ENCODE data around the gene F11R. TPM values are rescaled to one million over a fixed set of nuclear protein-coding genes. Genes with fewer than 3 reads are reported as not detected.

F11R gene
- total RNA-seq, 4 donors from 2014 or later, result 101 to 112 (median 107) TPM

- H3K4me3 ChIP-seq, result no peak overlapping the region
- H3K4me1 ChIP-seq, result no peaks in the 10 kb centered on the region
- no peaks in the 10 kb centered on the region for H3K9me3 ChIP-seq
- no peak overlapping the region for H3K27ac ChIP-seq
- H3K36me3 ChIP-seq, result peaks cover 40% of the 10 kb centered on the region
- WGBS, result 80% methylated on average over 1 of the region's 3 CpGs
- H3K27me3 ChIP-seq, result peaks cover 9% of the 10 kb centered on the region
- no peak for TF ChIP-seq POLR2A (IDR thresholded peaks at IDR 0.05)
- TF ChIP-seq POLR2AphosphoS5 (IDR thresholded peaks at IDR 0.05), result no peak
- TF ChIP-seq, protein P1, sequence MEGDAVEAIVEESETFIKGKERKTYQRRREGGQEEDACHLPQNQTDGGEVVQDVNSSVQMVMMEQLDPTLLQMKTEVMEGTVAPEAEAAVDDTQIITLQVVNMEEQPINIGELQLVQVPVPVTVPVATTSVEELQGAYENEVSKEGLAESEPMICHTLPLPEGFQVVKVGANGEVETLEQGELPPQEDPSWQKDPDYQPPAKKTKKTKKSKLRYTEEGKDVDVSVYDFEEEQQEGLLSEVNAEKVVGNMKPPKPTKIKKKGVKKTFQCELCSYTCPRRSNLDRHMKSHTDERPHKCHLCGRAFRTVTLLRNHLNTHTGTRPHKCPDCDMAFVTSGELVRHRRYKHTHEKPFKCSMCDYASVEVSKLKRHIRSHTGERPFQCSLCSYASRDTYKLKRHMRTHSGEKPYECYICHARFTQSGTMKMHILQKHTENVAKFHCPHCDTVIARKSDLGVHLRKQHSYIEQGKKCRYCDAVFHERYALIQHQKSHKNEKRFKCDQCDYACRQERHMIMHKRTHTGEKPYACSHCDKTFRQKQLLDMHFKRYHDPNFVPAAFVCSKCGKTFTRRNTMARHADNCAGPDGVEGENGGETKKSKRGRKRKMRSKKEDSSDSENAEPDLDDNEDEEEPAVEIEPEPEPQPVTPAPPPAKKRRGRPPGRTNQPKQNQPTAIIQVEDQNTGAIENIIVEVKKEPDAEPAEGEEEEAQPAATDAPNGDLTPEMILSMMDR (IDR thresholded peaks at IDR 0.05), result no peak
- DNase-seq (ENCODE audit: low spot score in 2 of 2), result no peak
Observed at GRCh38 chr1:161052899-161053298, 31.9 kb upstream of the F11R start.

DNA sequence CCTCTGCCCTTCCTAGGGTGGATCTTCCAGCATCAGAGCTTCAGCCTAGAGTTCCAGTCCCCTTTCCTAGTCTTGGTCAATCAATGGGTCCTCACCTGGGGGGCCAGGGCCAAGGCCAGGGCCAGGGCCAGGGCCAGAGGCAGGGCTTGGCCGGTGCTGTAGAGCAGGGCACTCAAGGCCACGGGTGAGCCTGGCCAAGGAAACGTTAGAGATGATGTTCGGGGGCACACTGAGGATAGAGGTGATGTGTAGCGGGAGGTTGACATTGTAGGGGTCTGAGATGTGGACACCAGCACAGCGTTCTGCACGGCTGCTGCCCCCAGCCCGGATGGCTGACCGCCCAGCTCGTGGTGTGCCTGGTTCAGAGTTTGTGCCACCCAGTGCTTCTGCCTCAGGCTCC lies 30.3 kb upstream of the F11R start:
- peaks cover 6% of the 10 kb centered on the region for H3K27me3 ChIP-seq
- H3K27ac ChIP-seq, result no peak overlapping the region
- 89% methylated on average over 10 of the region's 10 CpGs for WGBS
- H3K4me1 ChIP-seq, result peaks cover 8% of the 10 kb centered on the region
- H3K9me3 ChIP-seq, result no peaks in the 10 kb centered on the region
- H3K36me3 ChIP-seq, result peaks cover 40% of the 10 kb centered on the region
- DNase-seq (ENCODE audit: low spot score in 2 of 2), result no peak
- TF ChIP-seq POLR2AphosphoS5 (IDR thresholded peaks at IDR 0.05) (no peak), POLR2A (IDR thresholded peaks at IDR 0.05) (no peak), EP300 (IDR thresholded peaks at IDR 0.05) (no peak)
- TF ChIP-seq, protein P1 (IDR thresholded peaks at IDR 0.05), result no peak
- H3K4me3 ChIP-seq, result no peak overlapping the region

GRCh38 chr1:161048949-161049722 lies 28.2 kb upstream of the F11R start:
- DNase-seq (ENCODE audit: low spot score in 2 of 2), result no peak
- Histone ChIP-seq H3K4me1 (peaks cover 17% of the 10 kb centered on the region), H3K4me3 (no peak overlapping the region), H3K36me3 (peaks cover 34% of the 10 kb centered on the region), H3K9me3 (no peaks in the 10 kb centered on the region), H3K27me3 (no peaks in the 10 kb centered on the region), H3K27ac (no peak overlapping the region)
- 93% methylated on average over 3 of the region's 5 CpGs for WGBS
- TF ChIP-seq, protein P1 (IDR thresholded peaks at IDR 0.05), result no peak
- TF ChIP-seq POLR2A (IDR thresholded peaks at IDR 0.05), result no peak
- TF ChIP-seq EP300 (IDR thresholded peaks at IDR 0.05), result no peak
- TF ChIP-seq POLR2AphosphoS5 (IDR thresholded peaks at IDR 0.05), result no peak

GRCh38 chr1:161047436-161048420 lies 26.8 kb upstream of the F11R start:
- H3K27ac ChIP-seq, result no peak overlapping the region
- H3K4me1 ChIP-seq, result peaks cover 26% of the 10 kb centered on the region
- 98% methylated on average over 10 of the region's 18 CpGs for WGBS
- no peak overlapping the region for H3K4me3 ChIP-seq
- H3K36me3 ChIP-seq, result peaks cover 28% of the 10 kb centered on the region
- H3K9me3 ChIP-seq, result no peaks in the 10 kb centered on the region
- TF ChIP-seq POLR2AphosphoS5 (IDR thresholded peaks at IDR 0.05), result no peak
- TF ChIP-seq POLR2A (IDR thresholded peaks at IDR 0.05), result no peak
- TF ChIP-seq, protein P1 (IDR thresholded peaks at IDR 0.05), result no peak
- no peak for TF ChIP-seq EP300 (IDR thresholded peaks at IDR 0.05)
- DNase-seq (ENCODE audit: low spot score in 2 of 2), result no peak
- H3K27me3 ChIP-seq, result no peaks in the 10 kb centered on the region
